H1 (cell line): ENCODE data around the gene TMEM156. TPM values are rescaled to one million over a fixed set of nuclear protein-coding genes. Genes with fewer than 3 reads are reported as not detected.

Experiments used
- CTCF ChIA-PET: fragments of 300-600 bp; sonication (Branson Sonifier 250); formaldehyde crosslinking; loops from one replicate; lab custom pipeline; 2021; ENCODE audit not compliant: partially characterized antibody; lab: Charles Lee
- POLR2A ChIA-PET: fragments of 300-600 bp; sonication (Branson Sonifier 250); formaldehyde crosslinking; loops from one replicate; lab custom pipeline; 2021; ENCODE audit warnings: inconsistent platforms; ENCODE audit not compliant: partially characterized antibody; lab: Charles Lee
- DNase-seq, 2 experiments: peaks; one replicate each; pipeline versions ENCODE4 v3.0.0 to v3.0.0-alpha.2; 2010 to 2022; ENCODE audit warnings: low spot score in 2 of 2, low read depth in 1 of 2, mixed read lengths in 1 of 2
- FAIRE-seq: peaks from 2 replicates; lab custom pipeline; 2011; peaks lifted over from hg19 to GRCh38; lab: Jason Lieb, UNC
- H2AFZ ChIP-seq: 2 replicates; pipeline ENCODE4 v1.8.1; 2012; ENCODE audit warnings: low read length, inconsistent platforms
- H2AK5ac ChIP-seq: 2 replicates; pipeline ENCODE4 v1.6.1; 2013; ENCODE audit warnings: low read depth, low read length
- H2BK120ac ChIP-seq: replicated peaks from 2 replicates; pipeline ENCODE3; 2013; ENCODE audit warnings: low read depth, low read length, inconsistent platforms
- H2BK12ac ChIP-seq: 2 replicates; pipeline ENCODE4 v1.6.1; 2013; ENCODE audit warnings: low read depth, low read length
- H2BK15ac ChIP-seq: 2 replicates; pipeline ENCODE4 v1.6.1; 2013; ENCODE audit warnings: low read length
- H2BK20ac ChIP-seq: 2 replicates; pipeline ENCODE4 v1.6.1; 2013; ENCODE audit warnings: low read length
- H2BK5ac ChIP-seq: 2 replicates; pipeline ENCODE4 v1.6.1; 2013; ENCODE audit warnings: low read depth, low read length
- H3K14ac ChIP-seq: 2 replicates; pipeline ENCODE4 v1.6.1; 2013; ENCODE audit warnings: inconsistent platforms; ENCODE audit not compliant: insufficient read length
- H3K18ac ChIP-seq: 2 replicates; pipeline ENCODE4 v1.6.1; 2013; ENCODE audit warnings: low read length; ENCODE audit errors: extremely low read depth
- H3K23ac ChIP-seq: 2 replicates; pipeline ENCODE4 v1.6.1; 2013; ENCODE audit warnings: inconsistent platforms; ENCODE audit not compliant: insufficient read length
- H3K23me2 ChIP-seq: 2 replicates; pipeline ENCODE4 v1.6.1; 2013; ENCODE audit warnings: low read depth, low read length
- H3K27ac ChIP-seq: 2 replicates; pipeline ENCODE4 v1.6.1; 2011; ENCODE audit warnings: low read depth, low read length, inconsistent platforms
- H3K27me3 ChIP-seq, 4 experiments: replicated peaks in 1 of 4; 1 replicate in 1 of 4; 2 replicates in 3 of 4; pipeline versions ENCODE4 v1.6.1 to v1.8.1; 2011 to 2013; ENCODE audit warnings: low read length in 3 of 4, mild to moderate bottlenecking in 3 of 4, inconsistent platforms in 2 of 4, mixed read lengths in 2 of 4, moderate library complexity in 1 of 4; ENCODE audit not compliant: control insufficient read depth in 3 of 4, insufficient read depth in 3 of 4; ENCODE audit errors: extremely low read depth in 1 of 4
- H3K36me3 ChIP-seq, 4 experiments: 2 replicates each; pipeline versions ENCODE4 v1.6.1 to v1.8.1; 2011 to 2013; ENCODE audit warnings: mild to moderate bottlenecking in 4 of 4, low read length in 3 of 4, moderate library complexity in 2 of 4, control low read depth in 1 of 4, inconsistent platforms in 1 of 4; ENCODE audit not compliant: insufficient read depth in 4 of 4, control insufficient read depth in 2 of 4
- H3K4ac ChIP-seq: replicated peaks from 2 replicates; pipeline ENCODE3; 2013; ENCODE audit warnings: low read length, low read depth, mixed read lengths, inconsistent platforms; ENCODE audit not compliant: insufficient read length
- H3K4me1 ChIP-seq, 4 experiments: replicated peaks in 1 of 4; 1 replicate in 1 of 4; 2 replicates in 3 of 4; pipeline versions ENCODE4 v1.6.1 to v1.8.1; 2011 to 2013; ENCODE audit warnings: low read length in 3 of 4, inconsistent platforms in 2 of 4, mixed read lengths in 1 of 4; ENCODE audit not compliant: insufficient read depth in 4 of 4, control insufficient read depth in 3 of 4
- H3K4me2 ChIP-seq, 2 experiments: 2 replicates each; pipeline versions ENCODE4 v1.6.1 to v1.8.1; 2011 to 2013; ENCODE audit warnings: low read depth in 2 of 2, low read length in 2 of 2, control low read depth in 1 of 2, inconsistent platforms in 1 of 2, mild to moderate bottlenecking in 1 of 2; ENCODE audit not compliant: insufficient read depth in 1 of 2
- H3K4me3 ChIP-seq, 4 experiments: fragments of 200-600, 300-600 bp in 1 of 4; sonication (generic), shearing (Covaris generic), sonication (Bioruptor Twin) in 1 of 4; 2 replicates each; pipeline versions ENCODE4 v1.5.1 to v1.8.1; 2011 to 2016; ENCODE audit warnings: low read length in 4 of 4, low read depth in 3 of 4, control low read depth in 2 of 4, inconsistent platforms in 2 of 4, mild to moderate bottlenecking in 2 of 4, mixed read lengths in 1 of 4, moderate library complexity in 1 of 4; ENCODE audit not compliant: insufficient read depth in 2 of 4; ENCODE audit errors: extremely low read depth in 1 of 4
- H3K56ac ChIP-seq: replicated peaks from 2 replicates; pipeline ENCODE3; 2013; ENCODE audit warnings: low read depth, mild to moderate bottlenecking, mixed read lengths, low read length, inconsistent platforms; ENCODE audit not compliant: insufficient read length
- H3K79me1 ChIP-seq: 2 replicates; pipeline ENCODE4 v1.6.1; 2013; ENCODE audit warnings: low read depth, low read length, control low read depth
- H3K79me2 ChIP-seq, 2 experiments: 2 replicates each; pipeline versions ENCODE4 v1.6.1 to v1.8.1; 2012 to 2013; ENCODE audit warnings: low read length in 2 of 2, mild to moderate bottlenecking in 2 of 2, inconsistent platforms in 1 of 2; ENCODE audit not compliant: insufficient read depth in 2 of 2, control insufficient read depth in 1 of 2
- H3K9ac ChIP-seq, 4 experiments: replicated peaks in 1 of 4; 1 replicate in 1 of 4; 2 replicates in 3 of 4; pipeline versions ENCODE4 v1.6.1 to v1.8.1; 2011 to 2013; ENCODE audit warnings: low read depth in 3 of 4, low read length in 3 of 4, control low read depth in 2 of 4, mild to moderate bottlenecking in 2 of 4, moderate library complexity in 2 of 4, inconsistent platforms in 1 of 4; ENCODE audit errors: extremely low read depth in 1 of 4
- H3K9me3 ChIP-seq, 2 experiments: 2 replicates each; pipeline versions ENCODE4 v1.6.1 to v1.8.1; 2012 to 2013; ENCODE audit warnings: mild to moderate bottlenecking in 2 of 2, moderate library complexity in 2 of 2, control low read depth in 1 of 2, inconsistent platforms in 1 of 2, low read depth in 1 of 2, low read length in 1 of 2, mixed read lengths in 1 of 2; ENCODE audit not compliant: insufficient read depth in 2 of 2
- H4K20me1 ChIP-seq, 2 experiments: replicated peaks in 1 of 2; 2 replicates each; pipeline versions ENCODE3 to v1.8.1; 2011 to 2013; ENCODE audit warnings: inconsistent platforms in 2 of 2, low read length in 2 of 2, mild to moderate bottlenecking in 1 of 2; ENCODE audit not compliant: insufficient read depth in 2 of 2, control insufficient read depth in 1 of 2
- H4K5ac ChIP-seq: 2 replicates; pipeline ENCODE4 v1.6.1; 2013; ENCODE audit warnings: low read length, low read depth, mixed read lengths, inconsistent platforms; ENCODE audit not compliant: insufficient read length
- H4K8ac ChIP-seq: 2 replicates; pipeline ENCODE4 v1.8.0; 2013; ENCODE audit warnings: mild to moderate bottlenecking, moderate library complexity, low read length, inconsistent platforms; ENCODE audit not compliant: insufficient read depth; ENCODE audit errors: extremely low read depth
- H4K91ac ChIP-seq: replicated peaks from 2 replicates; pipeline ENCODE3; 2013; ENCODE audit warnings: low read length, mixed read lengths, inconsistent platforms; ENCODE audit not compliant: insufficient read length
- CBX5 ChIP-seq: fragments of 300-800, 300-1000 bp; sonication (generic); IDR thresholded peaks from 2 replicates; pipeline ENCODE4 v1.7.1; 2016; ENCODE audit warnings: antibody characterized with exemption, low read length, low read depth
- JUND ChIP-seq: IDR thresholded peaks from 2 replicates; pipeline ENCODE4 v1.6.1; 2011; ENCODE audit warnings: mild to moderate bottlenecking, improper control_type of control experiment, low read length
- RNF2 ChIP-seq: fragments of 200-900, 300-1000 bp; sonication (generic); IDR thresholded peaks from 2 replicates; pipeline ENCODE4 v1.7.1; 2016; ENCODE audit warnings: borderline replicate concordance, low read depth, mild to moderate bottlenecking, antibody characterized with exemption, low read length; ENCODE audit not compliant: poor library complexity, severe bottlenecking; ENCODE audit errors: missing control alignments
- SIRT6 ChIP-seq: IDR thresholded peaks from one replicate; pipeline ENCODE4 v1.7.1; 2012; ENCODE audit warnings: low read length, inconsistent platforms
- SUZ12 ChIP-seq: fragments of 200-600 bp; sonication (generic); IDR thresholded peaks from 2 replicates; pipeline ENCODE4 v1.6.1; 2012; ENCODE audit warnings: mild to moderate bottlenecking, inconsistent platforms, low read length, moderate library complexity, mixed read lengths
- WGBS, 2 experiments: shearing (Covaris generic) in 1 of 2; methylation state at CpG; one replicate each; pipeline versions ENCODE4 v1.1.6 to v1.1.7; 2013 to 2015; ENCODE audit warnings: low lambda C conversion rate in 2 of 2, mixed read lengths in 2 of 2, inconsistent platforms in 1 of 2, low coverage in 1 of 2, missing lambda C conversion rate in 1 of 2; ENCODE audit not compliant: insufficient replicate concordance in 2 of 2, insufficient coverage in 1 of 2, insufficient read length in 1 of 2; ENCODE audit errors: extremely low coverage in 1 of 2, missing lambda C conversion rate in 1 of 2; 5-methylcytosine and 5-hydroxymethylcytosine counted together
- polyA plus RNA-seq, 7 experiments: library from polyadenylated mRNA; depleted of rRNA in 3 of 7; stranded (reverse) in 5 of 7; unstranded in 2 of 7; fragments of >200 nt in 5 of 7; fragments of 200-250 nt in 2 of 7; gene quantifications; 1 replicate in 5 of 7; 2 replicates in 1 of 7; 4 replicates in 1 of 7; pipeline versions ENCODE4 v1.2.1 to v1.2.3, GENCODE V29; 2011 to 2013; ENCODE audit warnings: missing spikeins in 2 of 7, mixed read lengths in 2 of 7
- total RNA-seq: library from RNA; stranded (reverse); fragmentation: NEBNext Ultra II Directional; extraction: Animal tissue kit (Norgen Biotek cat#: 25700); gene quantifications from 2 replicates; pipeline ENCODE4 v1.2.1, GENCODE V29; 2021

TMEM156 gene
- total and polyA plus RNA-seq, 2 of the 8 experiments (the other 6 are each of a cell fraction or from before 2014, with no cell fraction given) = not detected

GRCh38 chr4:38950734-38951133, 81.5 kb downstream of the TMEM156 start:
- Histone ChIP-seq H3K4me3 (no peak overlapping the region), H4K8ac (no peak overlapping the region), H2BK15ac (no peak overlapping the region), H2BK12ac (no peak overlapping the region), H4K20me1 (no peaks in the 10 kb centered on the region), H2AK5ac (no peak overlapping the region), H2BK20ac (no peak overlapping the region), H3K23ac (no peak overlapping the region), H4K91ac (no peak overlapping the region), H4K5ac (no peak overlapping the region), H3K18ac (no peak overlapping the region), H3K4me2 (no peak overlapping the region), H3K27me3 (no peaks in the 10 kb centered on the region), H3K9me3 (no peaks in the 10 kb centered on the region), H3K4ac (no peak overlapping the region), H3K36me3 (no peaks in the 10 kb centered on the region), H3K9ac (no peak overlapping the region), H2BK5ac (no peak overlapping the region), H3K4me1 (no peaks in the 10 kb centered on the region), H3K56ac (no peak overlapping the region), H3K79me2 (no peaks in the 10 kb centered on the region), H3K14ac (no peak overlapping the region), H3K27ac (no peak overlapping the region), H3K23me2 (no peaks in the 10 kb centered on the region), H2BK120ac (no peak overlapping the region), H3K79me1 (no peaks in the 10 kb centered on the region), H2AFZ (no peak overlapping the region)
- FAIRE-seq (no peak), DNase-seq (no peak)
- CTCF ChIA-PET = interaction anchor here (0.7 kb wide), 1 partner anchor 184 kb away, joined by 3 read pairs; no protein-coding TSS in a partner anchor
- POLR2A ChIA-PET = no interaction called here
- 84 to 100% methylated on average over 1 to 6 of the region's 6 CpGs for WGBS, 2 experiments
- TF ChIP-seq JUND (no peak), SUZ12 (no peak), SIRT6 (no peak), RNF2 (no peak), CBX5 (no peak)
